Measurements from ENCODE around the gene GPBP1. TPM values are rescaled to one million over a fixed set of nuclear protein-coding genes. Genes with fewer than 3 reads are reported as not detected.

Gene GPBP1
- total and polyA plus RNA-seq, 2 experiments from 2014 or later = 65.3 to 85.9 TPM

DNA sequence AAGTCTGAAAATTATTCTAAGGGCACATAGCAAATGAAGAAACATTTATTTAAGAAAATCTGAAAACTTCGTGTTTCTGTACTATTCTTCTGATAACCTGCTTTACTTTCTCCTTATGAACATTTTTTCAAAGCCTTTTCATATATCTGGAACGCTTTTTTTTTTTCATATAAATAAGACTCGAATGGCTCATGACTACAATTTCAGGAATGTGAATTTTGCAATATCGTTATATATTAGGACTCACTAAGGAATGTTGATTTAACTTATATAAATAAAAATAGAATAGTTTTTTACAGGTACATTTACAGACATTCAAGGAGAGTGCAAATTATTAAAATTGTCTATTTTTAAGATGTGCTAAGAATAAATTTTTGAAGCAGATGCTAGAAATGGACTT is 42.9 kb downstream of the GPBP1 start:
- Histone ChIP-seq H3K4me1 (ENCODE audit: low read depth) (no peaks in the 10 kb centered on the region), H3K4me3 (no peak overlapping the region), H3K27me3 (no peaks in the 10 kb centered on the region), H3K27ac (no peak overlapping the region), H3K9me3 (ENCODE audit: low read depth) (no peaks in the 10 kb centered on the region), H3K36me3 (peaks cover 12% of the 10 kb centered on the region)
- DNase-seq (ENCODE audit: low read depth in 1 of 2, low spot score in 1 of 2) = peak in 1 of 2 donors; percentile 72
- TF ChIP-seq, protein P1, sequence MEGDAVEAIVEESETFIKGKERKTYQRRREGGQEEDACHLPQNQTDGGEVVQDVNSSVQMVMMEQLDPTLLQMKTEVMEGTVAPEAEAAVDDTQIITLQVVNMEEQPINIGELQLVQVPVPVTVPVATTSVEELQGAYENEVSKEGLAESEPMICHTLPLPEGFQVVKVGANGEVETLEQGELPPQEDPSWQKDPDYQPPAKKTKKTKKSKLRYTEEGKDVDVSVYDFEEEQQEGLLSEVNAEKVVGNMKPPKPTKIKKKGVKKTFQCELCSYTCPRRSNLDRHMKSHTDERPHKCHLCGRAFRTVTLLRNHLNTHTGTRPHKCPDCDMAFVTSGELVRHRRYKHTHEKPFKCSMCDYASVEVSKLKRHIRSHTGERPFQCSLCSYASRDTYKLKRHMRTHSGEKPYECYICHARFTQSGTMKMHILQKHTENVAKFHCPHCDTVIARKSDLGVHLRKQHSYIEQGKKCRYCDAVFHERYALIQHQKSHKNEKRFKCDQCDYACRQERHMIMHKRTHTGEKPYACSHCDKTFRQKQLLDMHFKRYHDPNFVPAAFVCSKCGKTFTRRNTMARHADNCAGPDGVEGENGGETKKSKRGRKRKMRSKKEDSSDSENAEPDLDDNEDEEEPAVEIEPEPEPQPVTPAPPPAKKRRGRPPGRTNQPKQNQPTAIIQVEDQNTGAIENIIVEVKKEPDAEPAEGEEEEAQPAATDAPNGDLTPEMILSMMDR (IDR thresholded peaks at IDR 0.05; ENCODE audit: low read depth, low read length) = no peak

- H3K4me1 ChIP-seq (ENCODE audit: low read depth) = no peaks in the 10 kb centered on the region
- H3K4me3 ChIP-seq = no peak overlapping the region
- H3K27me3 ChIP-seq = no peaks in the 10 kb centered on the region
- peak overlapping the region; percentile 43 for H3K27ac ChIP-seq
- H3K9me3 ChIP-seq (ENCODE audit: low read depth) = no peaks in the 10 kb centered on the region
- TF ChIP-seq, protein P1 (IDR thresholded peaks at IDR 0.05; ENCODE audit: low read depth, low read length) = no peak
- DNase-seq (ENCODE audit: low read depth in 1 of 2, low spot score in 1 of 2) = no peak
- H3K36me3 ChIP-seq = peaks cover 11% of the 10 kb centered on the region
Measured at GRCh38 chr5:57219386-57219785, 45.5 kb downstream of the GPBP1 start.

- H3K4me1 ChIP-seq (ENCODE audit: low read depth) = no peaks in the 10 kb centered on the region
- H3K9me3 ChIP-seq (ENCODE audit: low read depth) = no peaks in the 10 kb centered on the region
- no peak overlapping the region for H3K27ac ChIP-seq
- TF ChIP-seq, protein P1 (IDR thresholded peaks at IDR 0.05; ENCODE audit: low read depth, low read length) = peak; percentile 70
- peak; percentile 63 to 74 for DNase-seq (ENCODE audit: low read depth in 1 of 2, low spot score in 1 of 2)
- no peaks in the 10 kb centered on the region for H3K36me3 ChIP-seq
- H3K4me3 ChIP-seq = no peak overlapping the region
- H3K27me3 ChIP-seq = no peaks in the 10 kb centered on the region
Measured at GRCh38 chr5:57221049-57221568, 47.2 kb downstream of the GPBP1 start.

- TF ChIP-seq, protein P1 (IDR thresholded peaks at IDR 0.05; ENCODE audit: low read depth, low read length) = no peak
Measured at GRCh38 chr5:57225553-57225952, 51.7 kb downstream of the GPBP1 start.

GRCh38 chr5:57229313-57229712 is 55.5 kb downstream of the GPBP1 start:
- H3K36me3 ChIP-seq = peaks cover 30% of the 10 kb centered on the region
- H3K4me3 ChIP-seq = no peak overlapping the region
- H3K9me3 ChIP-seq (ENCODE audit: low read depth) = no peaks in the 10 kb centered on the region
- DNase-seq (ENCODE audit: low read depth in 1 of 2, low spot score in 1 of 2) = no peak
- H3K27me3 ChIP-seq = no peaks in the 10 kb centered on the region
- TF ChIP-seq, protein P1 (IDR thresholded peaks at IDR 0.05; ENCODE audit: low read depth, low read length) = no peak
- H3K4me1 ChIP-seq (ENCODE audit: low read depth) = no peaks in the 10 kb centered on the region
- H3K27ac ChIP-seq = no peak overlapping the region

More at GRCh38 chr5:57225553-57225952, 51.7 kb downstream of the GPBP1 start:
- Histone ChIP-seq H3K4me1 (ENCODE audit: low read depth) (no peaks in the 10 kb centered on the region), H3K36me3 (no peaks in the 10 kb centered on the region), H3K27ac (peak overlapping the region; percentile 35), H3K9me3 (ENCODE audit: low read depth) (no peaks in the 10 kb centered on the region), H3K4me3 (no peak overlapping the region), H3K27me3 (no peaks in the 10 kb centered on the region)
- DNase-seq (ENCODE audit: low read depth in 1 of 2, low spot score in 1 of 2) = no peak

Data from cardiac muscle cell (in vitro differentiated cells and primary cell).